ENCODE results near the gene ZNF410. TPM values are rescaled to one million over a fixed set of nuclear protein-coding genes. Genes with fewer than 3 reads are reported as not detected.

The ZNF410 gene
- total RNA-seq, 4 donors from 2014 or later = 39.7 to 71.7 (median 54.1) TPM

DNA sequence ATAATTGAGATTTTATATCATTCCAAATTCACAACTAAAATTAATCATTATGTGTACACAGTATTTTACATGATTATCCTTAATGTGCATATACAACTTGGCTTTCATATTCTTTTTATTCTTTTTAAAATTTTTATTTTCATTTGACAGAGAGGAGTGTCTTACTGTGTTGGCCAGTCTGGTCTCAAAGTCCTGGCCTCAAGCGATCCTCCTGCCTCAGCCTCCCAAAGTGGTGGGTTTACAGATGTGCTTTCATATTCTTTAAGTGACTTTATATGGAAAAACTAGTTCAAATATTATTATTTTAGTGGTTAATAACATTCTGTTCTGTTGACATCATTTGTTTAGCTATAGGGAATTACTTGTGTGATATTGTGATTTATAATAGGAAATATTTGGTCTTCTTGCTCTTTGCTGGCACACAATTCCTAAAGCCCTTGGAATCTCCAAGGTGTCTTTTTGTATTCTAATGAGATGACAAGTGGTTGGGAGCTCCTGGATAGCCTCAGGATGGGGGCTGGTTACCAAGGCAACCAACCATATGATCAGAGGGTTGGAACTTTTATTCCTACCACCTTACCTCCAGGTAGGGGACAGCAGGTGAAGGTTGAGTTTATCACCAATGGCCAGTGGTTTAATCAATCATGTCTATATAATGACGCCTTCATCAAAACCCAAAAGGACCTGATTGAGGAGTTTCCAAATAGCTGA is 16.0 kb upstream of the ZNF410 start:
- no peak for ATAC-seq (ENCODE audit: low FRiP score)
- no peak for DNase-seq (ENCODE audit: low spot score)
- TF ChIP-seq, protein P1, sequence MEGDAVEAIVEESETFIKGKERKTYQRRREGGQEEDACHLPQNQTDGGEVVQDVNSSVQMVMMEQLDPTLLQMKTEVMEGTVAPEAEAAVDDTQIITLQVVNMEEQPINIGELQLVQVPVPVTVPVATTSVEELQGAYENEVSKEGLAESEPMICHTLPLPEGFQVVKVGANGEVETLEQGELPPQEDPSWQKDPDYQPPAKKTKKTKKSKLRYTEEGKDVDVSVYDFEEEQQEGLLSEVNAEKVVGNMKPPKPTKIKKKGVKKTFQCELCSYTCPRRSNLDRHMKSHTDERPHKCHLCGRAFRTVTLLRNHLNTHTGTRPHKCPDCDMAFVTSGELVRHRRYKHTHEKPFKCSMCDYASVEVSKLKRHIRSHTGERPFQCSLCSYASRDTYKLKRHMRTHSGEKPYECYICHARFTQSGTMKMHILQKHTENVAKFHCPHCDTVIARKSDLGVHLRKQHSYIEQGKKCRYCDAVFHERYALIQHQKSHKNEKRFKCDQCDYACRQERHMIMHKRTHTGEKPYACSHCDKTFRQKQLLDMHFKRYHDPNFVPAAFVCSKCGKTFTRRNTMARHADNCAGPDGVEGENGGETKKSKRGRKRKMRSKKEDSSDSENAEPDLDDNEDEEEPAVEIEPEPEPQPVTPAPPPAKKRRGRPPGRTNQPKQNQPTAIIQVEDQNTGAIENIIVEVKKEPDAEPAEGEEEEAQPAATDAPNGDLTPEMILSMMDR (IDR thresholded peaks at IDR 0.05) = no peak

DNA sequence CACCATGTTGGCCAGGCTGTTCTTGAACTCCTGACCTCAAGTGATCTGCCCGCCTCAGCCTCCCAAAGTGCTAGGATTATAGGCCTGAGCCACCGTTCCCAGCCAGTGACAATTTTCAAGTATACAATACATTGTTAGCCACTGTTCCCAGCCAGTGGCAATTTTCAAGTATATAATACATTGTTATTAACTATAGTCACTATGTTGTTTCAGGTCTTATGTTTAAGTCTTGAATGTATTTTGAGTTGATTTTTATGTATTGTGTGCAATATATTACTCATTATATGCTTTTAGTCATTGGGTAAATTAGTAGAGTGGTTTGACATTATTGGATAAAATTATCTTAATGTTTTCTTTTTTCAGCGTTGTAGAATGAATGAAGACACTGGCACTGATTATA is 13.0 kb upstream of the ZNF410 start:
- TF ChIP-seq, protein P1 (IDR thresholded peaks at IDR 0.05) = no peak
- ATAC-seq (ENCODE audit: low FRiP score) = no peak
- no peak for DNase-seq (ENCODE audit: low spot score)

DNA sequence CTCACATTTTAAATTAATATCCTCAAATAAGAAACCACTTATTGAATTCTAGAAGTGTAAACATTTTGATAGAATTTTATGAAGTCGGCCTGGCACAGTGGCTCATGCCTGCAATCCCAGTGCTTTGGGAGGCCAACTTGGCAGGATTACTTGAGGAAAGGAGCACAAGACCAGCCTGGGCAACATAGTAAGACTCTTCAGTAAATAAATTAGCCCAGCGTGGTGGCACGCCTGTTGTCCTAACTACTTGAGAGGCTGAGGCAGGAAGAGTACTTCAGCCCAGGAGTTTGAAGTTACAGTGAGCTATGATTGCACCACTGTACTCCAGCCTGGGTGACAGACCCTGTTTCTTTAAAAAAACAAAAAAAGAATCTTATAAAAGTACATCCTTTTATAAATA is 8.9 kb upstream of the ZNF410 start:
- DNase-seq (ENCODE audit: low spot score) (no peak), ATAC-seq (ENCODE audit: low FRiP score) (no peak)
- TF ChIP-seq, protein P1 (IDR thresholded peaks at IDR 0.05) = no peak

DNA sequence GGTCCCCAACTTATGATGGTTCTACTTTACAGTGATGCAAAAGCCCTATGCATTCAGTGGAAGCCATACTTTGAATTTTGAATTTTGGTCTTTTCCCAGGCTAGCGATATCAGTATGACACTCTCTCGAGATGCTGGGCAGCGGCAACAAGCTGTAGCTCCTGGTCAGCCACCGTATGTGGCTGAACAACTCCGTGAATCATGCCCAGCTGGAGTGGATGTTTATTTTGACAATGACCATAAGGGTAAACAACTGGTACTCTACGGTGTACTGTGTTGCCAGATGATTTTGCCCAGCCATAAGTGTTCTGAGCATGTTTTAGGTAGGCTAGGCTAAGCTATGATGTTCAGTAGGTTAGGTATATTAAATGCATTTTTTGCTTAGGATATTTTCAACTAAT is 8.2 kb upstream of the ZNF410 start:
- TF ChIP-seq, protein P1 (IDR thresholded peaks at IDR 0.05) = no peak
- DNase-seq (ENCODE audit: low spot score) (no peak), ATAC-seq (ENCODE audit: low FRiP score) (no peak)

DNA sequence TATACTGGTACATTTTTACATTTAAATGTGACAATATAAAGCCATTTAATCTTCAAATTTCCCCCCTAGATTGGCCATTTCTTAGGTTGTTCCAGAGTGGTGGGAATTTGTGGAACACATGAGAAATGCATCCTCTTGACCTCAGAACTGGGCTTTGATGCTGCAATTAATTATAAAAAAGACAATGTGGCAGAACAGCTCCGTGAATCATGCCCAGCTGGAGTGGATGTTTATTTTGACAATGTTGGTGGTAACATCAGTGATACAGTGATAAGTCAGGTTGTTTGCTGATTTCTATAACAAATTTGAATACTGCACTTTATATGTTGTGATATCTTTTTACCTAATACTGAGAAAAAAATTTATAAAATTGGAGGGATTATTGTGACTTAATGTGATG is 7.6 kb upstream of the ZNF410 start:
- TF ChIP-seq, protein P1 (IDR thresholded peaks at IDR 0.05) = no peak
- no peak for DNase-seq (ENCODE audit: low spot score)
- no peak for ATAC-seq (ENCODE audit: low FRiP score)

DNA sequence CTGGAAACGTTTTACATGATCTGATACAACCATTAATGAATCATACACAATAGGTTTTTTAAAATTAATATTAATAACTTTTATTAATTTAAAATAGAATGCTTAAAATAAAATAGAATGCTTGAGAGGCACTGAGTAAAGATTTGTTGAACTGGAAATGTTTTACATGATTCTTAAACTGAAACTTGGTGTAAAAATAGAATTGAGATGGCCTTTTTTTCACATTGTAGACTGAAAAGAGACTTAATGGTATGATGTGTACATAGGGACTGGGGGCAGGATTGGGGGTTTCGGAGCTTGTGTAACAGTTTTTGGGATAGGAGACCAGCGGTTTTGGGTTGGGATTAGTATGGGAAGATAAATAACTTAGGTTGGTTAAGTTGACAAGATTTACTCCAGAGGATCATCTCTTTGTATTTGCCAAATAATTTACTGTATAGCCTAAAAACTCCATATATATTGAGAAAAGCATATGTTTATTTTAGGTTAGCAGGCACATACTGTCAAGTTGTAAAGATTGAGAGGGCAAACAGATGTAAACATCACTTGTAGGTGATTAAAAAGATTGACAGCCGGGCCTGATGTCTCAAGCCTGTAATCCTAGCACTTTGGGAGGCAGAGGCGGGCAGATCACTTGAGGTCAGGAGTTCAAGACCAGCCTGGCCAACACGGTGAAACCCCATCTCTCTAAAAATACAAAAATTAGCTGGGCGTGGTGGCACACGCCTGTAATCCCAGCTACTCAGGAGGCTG is 2.0 kb upstream of the ZNF410 start:
- TF ChIP-seq, protein P1 (IDR thresholded peaks at IDR 0.05) = no peak
- no peak for ATAC-seq (ENCODE audit: low FRiP score)
- no peak for DNase-seq (ENCODE audit: low spot score)

DNA sequence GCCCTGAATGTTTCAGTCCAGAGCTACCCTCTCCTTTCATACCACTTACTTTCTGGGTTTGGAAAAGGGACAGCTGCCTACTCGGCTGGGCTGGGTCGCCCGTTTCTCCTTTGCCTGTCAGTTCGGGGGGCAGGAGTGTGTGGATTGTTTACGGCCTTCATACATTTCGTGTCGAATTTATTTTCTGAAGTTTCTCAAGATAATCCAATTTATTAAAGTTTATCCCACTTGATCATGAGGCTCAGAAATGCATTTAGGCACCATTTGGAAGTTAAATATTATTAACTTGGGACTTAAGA is 608 bp downstream of the ZNF410 start:
- no peak for DNase-seq (ENCODE audit: low spot score)
- ATAC-seq (ENCODE audit: low FRiP score) = no peak
- TF ChIP-seq, protein P1 (IDR thresholded peaks at IDR 0.05) = no peak

Measured in omental fat pad (tissue), 4 donors.